Vagina (tissue), 2 donors: ENCODE measurements around the gene GP1BB.

Source experiments
- POLR2AphosphoS5 ChIP-seq, 2 donors: sonication (generic); formaldehyde crosslinking; IDR thresholded peaks; one replicate each; pipeline ENCODE4 v1.9.0; 2017; ENCODE audit warnings: antibody characterized with exemption in 2 of 2, mild to moderate bottlenecking in 2 of 2, low read depth in 1 of 2; ENCODE audit not compliant: insufficient read depth in 1 of 2
- TF ChIP-seq, protein P1 (sequence below), 3 experiments: fragments of 450-650 bp in 2 of 3; fragments of 200-600 bp in 1 of 3; sonication (generic) in 1 of 3; IDR thresholded peaks; one replicate each; pipeline ENCODE4 v1.5.1; 2017 to 2019; ENCODE audit warnings: antibody characterized with exemption in 3 of 3, mild to moderate bottlenecking in 2 of 3, moderate library complexity in 2 of 3

DNA sequence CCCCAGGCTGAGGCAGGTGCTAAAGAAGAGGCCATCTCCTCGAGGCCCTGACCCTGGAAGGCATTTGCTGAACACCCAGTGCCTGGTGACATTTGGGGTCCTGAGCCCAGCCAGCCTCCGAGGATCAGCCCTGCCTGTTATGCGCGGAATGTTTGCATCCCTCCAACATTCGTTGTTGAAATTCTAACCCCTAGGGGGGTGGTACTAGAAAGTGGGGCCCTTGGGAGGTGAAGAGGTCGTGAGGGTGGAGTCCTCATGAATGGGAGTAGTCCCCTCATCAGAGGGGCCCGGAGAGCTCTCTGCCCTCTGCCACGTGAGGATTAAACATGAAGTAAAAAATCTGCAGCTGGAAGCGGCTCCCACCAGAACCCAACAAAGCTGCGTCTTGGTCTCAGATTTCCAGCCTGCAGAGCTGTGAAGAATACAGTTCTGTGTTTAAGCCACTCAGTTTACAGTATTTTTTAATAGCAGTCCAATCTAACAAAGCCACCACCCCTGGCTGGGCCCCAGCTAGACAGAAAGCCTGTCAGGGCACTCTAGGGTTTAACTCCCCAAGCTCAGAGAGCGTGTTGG, 44.3 kb upstream of the GP1BB start:
- TF ChIP-seq, protein P1, sequence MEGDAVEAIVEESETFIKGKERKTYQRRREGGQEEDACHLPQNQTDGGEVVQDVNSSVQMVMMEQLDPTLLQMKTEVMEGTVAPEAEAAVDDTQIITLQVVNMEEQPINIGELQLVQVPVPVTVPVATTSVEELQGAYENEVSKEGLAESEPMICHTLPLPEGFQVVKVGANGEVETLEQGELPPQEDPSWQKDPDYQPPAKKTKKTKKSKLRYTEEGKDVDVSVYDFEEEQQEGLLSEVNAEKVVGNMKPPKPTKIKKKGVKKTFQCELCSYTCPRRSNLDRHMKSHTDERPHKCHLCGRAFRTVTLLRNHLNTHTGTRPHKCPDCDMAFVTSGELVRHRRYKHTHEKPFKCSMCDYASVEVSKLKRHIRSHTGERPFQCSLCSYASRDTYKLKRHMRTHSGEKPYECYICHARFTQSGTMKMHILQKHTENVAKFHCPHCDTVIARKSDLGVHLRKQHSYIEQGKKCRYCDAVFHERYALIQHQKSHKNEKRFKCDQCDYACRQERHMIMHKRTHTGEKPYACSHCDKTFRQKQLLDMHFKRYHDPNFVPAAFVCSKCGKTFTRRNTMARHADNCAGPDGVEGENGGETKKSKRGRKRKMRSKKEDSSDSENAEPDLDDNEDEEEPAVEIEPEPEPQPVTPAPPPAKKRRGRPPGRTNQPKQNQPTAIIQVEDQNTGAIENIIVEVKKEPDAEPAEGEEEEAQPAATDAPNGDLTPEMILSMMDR (IDR thresholded peaks at IDR 0.05), result no peak
- TF ChIP-seq POLR2AphosphoS5 (IDR thresholded peaks at IDR 0.05; ENCODE audit: insufficient read depth in 1 of 2, low read depth in 1 of 2), result no peak
